Camera-type eye (tissue), 1 donor: ENCODE results near the gene RPAP3. TPM values are rescaled to one million over a fixed set of nuclear protein-coding genes. Genes with fewer than 3 reads are reported as not detected.

Source experiments
- total RNA-seq: library from RNA; depleted of rRNA; stranded (reverse); fragments of >200 nt; gene quantifications from one replicate; pipeline ENCODE4 v1.2.3, GENCODE V29; 2014

Gene RPAP3
- total RNA-seq, result 29.0 TPM

GRCh38 chr12:47705566-47706425 is at the start of gene RPAP3:
TSS of gene RPAP3 (minus strand) at chr12:47706030. CDS start at chr12:47702840, 3,190 bp downstream.

GRCh38 chr12:47725091-47725772 is 19.4 kb upstream of the RPAP3 start, which contains the start of gene ENDOU:
TSS of gene ENDOU (minus strand) at chr12:47725490. CDS start at chr12:47725413, 77 bp downstream.

Other genes starting within 250 kb of the RPAP3 start
- 1.4 TPM for gene ENDOU, start 19.5 kb upstream of the RPAP3 start, total RNA-seq
- gene RAPGEF3, start 52.9 kb upstream of the RPAP3 start, total RNA-seq, result 13.6 TPM
- gene SLC48A1, start 67.2 kb upstream of the RPAP3 start, total RNA-seq, result 17.2 TPM
- gene HDAC7, start 113.9 kb upstream of the RPAP3 start, total RNA-seq, result 35.2 TPM
- 0.88 TPM for gene VDR, start 199.0 kb upstream of the RPAP3 start, total RNA-seq